ENCODE data around the gene LAMB2. TPM values are rescaled to one million over a fixed set of nuclear protein-coding genes. Genes with fewer than 3 reads are reported as not detected.

The LAMB2 gene
- total and polyA plus RNA-seq, 2 experiments from 2014 or later: 71.3 to 154 TPM

DNA sequence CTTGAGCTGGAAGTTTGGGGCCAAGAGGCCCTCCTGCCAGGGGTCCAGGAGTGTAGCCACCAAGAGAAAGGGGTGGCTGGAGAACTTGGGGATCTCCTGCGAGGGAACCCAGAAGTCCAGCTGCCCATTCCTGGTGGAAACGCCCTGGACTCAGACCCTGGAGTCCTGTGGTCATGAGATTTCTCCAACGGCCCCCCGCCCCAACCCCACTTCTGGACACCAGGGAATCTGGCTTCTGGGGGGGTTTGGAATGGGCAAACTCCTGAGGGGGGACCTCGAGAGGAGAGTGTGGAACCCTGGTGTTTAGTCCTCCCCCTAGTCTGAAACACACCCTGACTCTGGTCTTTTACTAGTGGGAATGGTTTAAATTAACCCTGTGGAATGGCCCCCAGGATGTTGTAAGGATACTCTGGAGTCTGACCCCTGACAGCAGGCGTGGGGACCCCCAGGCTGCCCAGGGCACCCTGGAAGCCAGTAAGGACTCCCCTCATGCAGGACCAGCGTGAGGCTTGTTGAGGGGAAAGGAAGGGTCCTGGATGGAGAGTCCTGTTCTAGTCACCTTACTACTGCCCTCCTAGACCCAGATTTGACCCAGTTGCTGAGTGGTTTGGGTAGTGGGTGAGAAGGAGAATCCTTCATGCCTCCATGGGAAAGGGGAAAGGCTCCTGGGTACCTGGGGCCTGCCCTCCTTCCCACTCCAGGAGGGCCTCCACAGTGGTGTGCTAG is 39.1 kb upstream of the LAMB2 start:
- Mint-ChIP-seq H3K4me1 (peaks cover 21% of the 10 kb centered on the region), H3K4me3 (peak overlapping the region; percentile 82), H3K27me3 (ENCODE audit: insufficient read depth, low read depth, poor library complexity) (peaks cover 9% of the 10 kb centered on the region), H3K9me3 (no peaks in the 10 kb centered on the region), H3K36me3 (ENCODE audit: low read depth) (peaks cover 2% of the 10 kb centered on the region; the same call in 1 of the 3 replicates), H3K27ac (no peak overlapping the region)
- Histone ChIP-seq H3K79me2 (replicated peaks; ENCODE audit: insufficient read depth) (no peaks in the 10 kb centered on the region), H3K4me3 (peak overlapping the region; percentile 85), H3F3A (replicated peaks; ENCODE audit: low read depth) (no peaks in the 10 kb centered on the region), H3K4me2 (peak overlapping the region; percentile 96), H3K36me3 (ENCODE audit: insufficient read depth) (no peaks in the 10 kb centered on the region), H2AFZ (peak overlapping the region; percentile 99), H4K20me1 (replicated peaks; ENCODE audit: insufficient read depth) (no peaks in the 10 kb centered on the region), H3K4me1 (ENCODE audit: insufficient read depth) (peaks cover 9% of the 10 kb centered on the region), H3K27me3 (ENCODE audit: insufficient read depth) (no peaks in the 10 kb centered on the region), H3K9me2 (ENCODE audit: insufficient read depth) (peaks cover 1% of the 10 kb centered on the region; the same call in 1 of the 2 replicates), H3K27ac (ENCODE audit: low read depth) (no peak overlapping the region)
- TF ChIP-seq CTCF (conservative IDR thresholded peaks at IDR 0.05; ENCODE audit: low read depth in 2 of 2) (no peak), EZH2 (IDR thresholded peaks at IDR 0.05; ENCODE audit: low read depth, unreplicated experiment) (no peak), CREB1 (CRISPR knock-in tag; IDR thresholded peaks at IDR 0.05; ENCODE audit: low read depth) (no peak), ZNF331 (CRISPR knock-in tag; IDR thresholded peaks at IDR 0.05; ENCODE audit: low read depth) (no peak), REST (IDR thresholded peaks at IDR 0.05; ENCODE audit: unreplicated experiment) (no peak), ZNF462 (CRISPR knock-in tag; IDR thresholded peaks at IDR 0.05) (no peak), NANOG (IDR thresholded peaks at IDR 0.05; ENCODE audit: borderline replicate concordance) (no peak), POLR2AphosphoS5 (IDR thresholded peaks at IDR 0.05; ENCODE audit: low read depth) (no peak), JUNB (IDR thresholded peaks at IDR 0.05; ENCODE audit: unreplicated experiment) (no peak), ZNF114 (CRISPR knock-in tag; IDR thresholded peaks at IDR 0.05) (no peak), STAT1 (IDR thresholded peaks at IDR 0.05; ENCODE audit: unreplicated experiment) (no peak), ETS1 (IDR thresholded peaks at IDR 0.05) (no peak), EZH2phosphoT487 (IDR thresholded peaks at IDR 0.05; ENCODE audit: unreplicated experiment) (no peak)
- no peak for ATAC-seq
- DNase-seq (ENCODE audit: low spot score): no peak
